IMR-90 (cell line): ENCODE results near the gene ZNF182. TPM values are rescaled to one million over a fixed set of nuclear protein-coding genes. Genes with fewer than 3 reads are reported as not detected.
"Not testable (repeated sequence)": the region's sequence is repeated elsewhere in the genome, so short reads cannot be mapped to it uniquely, and the experiment has no call there.

Experiments used
- ATAC-seq: fragments of 200-7000 bp; cut with Tn5 transposase; 2 replicates; pipeline ENCODE4 v1.9.1; 2020; ENCODE audit warnings: low read depth, mild to moderate bottlenecking, moderate library complexity
- BruUV-seq: library from RNA; stranded (reverse); fragments of 400-500 nt; replicated peaks from 2 replicates; lab custom pipeline; 2021; lab: Mats Ljungman, UMichigan
- CTCF ChIA-PET: fragments of 300-600 bp; formaldehyde crosslinking; extraction: SDS; loops from one replicate; lab custom pipeline; 2021; ENCODE audit warnings: antibody characterized with exemption; lab: Yijun Ruan, JAX
- POLR2A ChIA-PET: fragments of 300-600 bp; sonication (Branson Sonifier 250); formaldehyde crosslinking; loops from one replicate; lab custom pipeline; 2022; ENCODE audit warnings: antibody characterized with exemption; ENCODE audit not compliant: unreplicated experiment; lab: Charles Lee
- DNase-seq: peaks from one replicate; pipeline ENCODE4 v3.0.0; 2013
- H2AFZ ChIP-seq: replicated peaks from 2 replicates; pipeline ENCODE3; 2013; ENCODE audit warnings: low read length, mild to moderate bottlenecking; ENCODE audit not compliant: poor library complexity
- H2AK5ac ChIP-seq: 2 replicates; pipeline ENCODE4 v1.6.1; 2013; ENCODE audit warnings: low read depth, low read length, inconsistent platforms
- H2AK9ac ChIP-seq: replicated peaks from 2 replicates; pipeline ENCODE3; 2013; ENCODE audit warnings: mild to moderate bottlenecking, low read depth, low read length, moderate library complexity; ENCODE audit not compliant: poor library complexity
- H2BK120ac ChIP-seq: 2 replicates; pipeline ENCODE4 v1.6.1; 2013; ENCODE audit warnings: low read depth, low read length, inconsistent platforms
- H2BK15ac ChIP-seq: 3 replicates; pipeline ENCODE4 v1.6.1; 2013; ENCODE audit warnings: low read depth, low read length, inconsistent platforms
- H2BK20ac ChIP-seq: 2 replicates; pipeline ENCODE4 v1.6.1; 2013; ENCODE audit warnings: low read depth, mild to moderate bottlenecking, inconsistent platforms, low read length, moderate library complexity
- H2BK5ac ChIP-seq: 2 replicates; pipeline ENCODE4 v1.6.1; 2013; ENCODE audit warnings: mild to moderate bottlenecking, low read depth, low read length, inconsistent platforms; ENCODE audit not compliant: poor library complexity, severe bottlenecking
- H3K14ac ChIP-seq: replicated peaks from 2 replicates; pipeline ENCODE4 v1.6.1; 2013; ENCODE audit warnings: low read depth, low read length, inconsistent platforms
- H3K18ac ChIP-seq: 2 replicates; pipeline ENCODE4 v1.6.1; 2013; ENCODE audit warnings: low read depth, low read length, control low read depth
- H3K23ac ChIP-seq: 2 replicates; pipeline ENCODE4 v1.6.1; 2013; ENCODE audit warnings: low read depth, low read length, inconsistent platforms
- H3K27ac ChIP-seq: 2 replicates; pipeline ENCODE4 v1.5.1; 2013; ENCODE audit warnings: mild to moderate bottlenecking, control low read depth, low read length; ENCODE audit not compliant: insufficient read depth
- H3K27me3 ChIP-seq: 2 replicates; pipeline ENCODE4 v1.6.1; 2013; ENCODE audit warnings: low read length; ENCODE audit not compliant: control insufficient read depth, insufficient read depth
- H3K36me3 ChIP-seq: 2 replicates; pipeline ENCODE4 v1.6.1; 2013; ENCODE audit warnings: low read length, mixed read lengths; ENCODE audit not compliant: control insufficient read depth, insufficient read depth
- H3K4ac ChIP-seq: 2 replicates; pipeline ENCODE4 v1.6.1; 2013; ENCODE audit warnings: low read depth, low read length, inconsistent platforms
- H3K4me1 ChIP-seq: 2 replicates; pipeline ENCODE4 v1.6.1; 2013; ENCODE audit warnings: low read length, mixed read lengths; ENCODE audit not compliant: control insufficient read depth, insufficient read depth
- H3K4me2 ChIP-seq: 2 replicates; pipeline ENCODE4 v1.6.1; 2013; ENCODE audit warnings: low read depth, mild to moderate bottlenecking, control low read depth, low read length, moderate library complexity
- H3K4me3 ChIP-seq: 2 replicates; pipeline ENCODE4 v1.5.1; 2013; ENCODE audit warnings: low read depth, mild to moderate bottlenecking, control low read depth, low read length, moderate library complexity; ENCODE audit not compliant: insufficient read depth
- H3K56ac ChIP-seq: 2 replicates; pipeline ENCODE4 v1.6.1; 2013; ENCODE audit warnings: low read length, inconsistent platforms; ENCODE audit not compliant: insufficient read depth; ENCODE audit errors: extremely low read depth
- H3K79me1 ChIP-seq, 2 experiments: 2 replicates each; pipeline ENCODE4 v1.6.1; 2013; ENCODE audit warnings: low read length in 2 of 2, inconsistent platforms in 1 of 2, low read depth in 1 of 2
- H3K9ac ChIP-seq: 2 replicates; pipeline ENCODE4 v1.6.1; 2013; ENCODE audit warnings: low read depth, low read length, control low read depth
- H3K9me1 ChIP-seq: 2 replicates; pipeline ENCODE4 v1.6.1; 2013; ENCODE audit warnings: low read length, inconsistent platforms; ENCODE audit not compliant: insufficient read depth
- H3K9me3 ChIP-seq: 2 replicates; pipeline ENCODE4 v1.6.1; 2013; ENCODE audit warnings: low read length; ENCODE audit not compliant: control insufficient read depth, insufficient read depth
- H4K20me1 ChIP-seq: 2 replicates; pipeline ENCODE4 v1.6.1; 2013; ENCODE audit warnings: low read length, inconsistent platforms; ENCODE audit not compliant: insufficient read depth
- H4K5ac ChIP-seq: 2 replicates; pipeline ENCODE4 v1.6.1; 2013; ENCODE audit warnings: mild to moderate bottlenecking, low read depth, low read length, control low read depth
- H4K8ac ChIP-seq, 2 experiments: 2 replicates each; pipeline ENCODE4 v1.6.1; 2013; ENCODE audit warnings: low read depth in 2 of 2, low read length in 2 of 2, control low read depth in 1 of 2, inconsistent platforms in 1 of 2
- H4K91ac ChIP-seq: 2 replicates; pipeline ENCODE4 v1.6.1; 2013; ENCODE audit warnings: low read depth, low read length, inconsistent platforms; ENCODE audit not compliant: insufficient read depth
- MXI1 ChIP-seq: IDR thresholded peaks from 2 replicates; pipeline ENCODE4 v1.6.1; 2012; ENCODE audit warnings: low read depth, mild to moderate bottlenecking, low read length, moderate library complexity, borderline replicate concordance
- WGBS, 2 experiments: methylation state at CpG; one replicate each; pipeline versions ENCODE4 v1.1.5 to v1.1.7; 2013; ENCODE audit warnings: missing lambda C conversion rate in 2 of 2; ENCODE audit not compliant: insufficient read length in 1 of 2; ENCODE audit errors: extremely low coverage in 2 of 2; 5-methylcytosine and 5-hydroxymethylcytosine counted together
- dilution Hi-C: fragments of 300-500 bp; cut with HindIII; formaldehyde crosslinking; loops from one replicate; pipeline ENCODE4 v1.14.3; 2018; ENCODE audit warnings: low sequenced_read_pairs; ENCODE audit not compliant: unreplicated experiment
- in situ Hi-C: fragments of 300-500 bp; cut with MboI; formaldehyde crosslinking; loops from 3 replicates; pipeline ENCODE4 v1.14.3; 2019; ENCODE audit warnings: low sequenced_read_pairs, inconsistent platforms, mixed read lengths
- intact Hi-C: fragments of 100-400 bp; cut with micrococcal nuclease; formaldehyde crosslinking; loops from 2 replicates; pipeline ENCODE4 v1.10.0; 2022
- polyA plus RNA-seq, 3 experiments: library from polyadenylated mRNA; depleted of rRNA; stranded (reverse); fragments of >200 nt; gene quantifications; 2 replicates each; pipeline ENCODE4 v1.2.3, GENCODE V29; 2012; ENCODE audit warnings: low replicate concordance in 1 of 3
- total RNA-seq: library from RNA; depleted of rRNA; stranded (reverse); fragments of >200 nt; gene quantifications from 2 replicates; pipeline ENCODE4 v1.2.3, GENCODE V29; 2012
- TF ChIP-seq, protein P1 (sequence below): conservative IDR thresholded peaks from 2 replicates; pipeline ENCODE4 v1.5.1; 2012; ENCODE audit warnings: mild to moderate bottlenecking, low read depth, low read length, improper control_type of control experiment

The ZNF182 gene
- total and polyA plus RNA-seq, 2 of the 4 experiments (the other 2 are of a cell fraction): 1.7 to 3.0 TPM

DNA sequence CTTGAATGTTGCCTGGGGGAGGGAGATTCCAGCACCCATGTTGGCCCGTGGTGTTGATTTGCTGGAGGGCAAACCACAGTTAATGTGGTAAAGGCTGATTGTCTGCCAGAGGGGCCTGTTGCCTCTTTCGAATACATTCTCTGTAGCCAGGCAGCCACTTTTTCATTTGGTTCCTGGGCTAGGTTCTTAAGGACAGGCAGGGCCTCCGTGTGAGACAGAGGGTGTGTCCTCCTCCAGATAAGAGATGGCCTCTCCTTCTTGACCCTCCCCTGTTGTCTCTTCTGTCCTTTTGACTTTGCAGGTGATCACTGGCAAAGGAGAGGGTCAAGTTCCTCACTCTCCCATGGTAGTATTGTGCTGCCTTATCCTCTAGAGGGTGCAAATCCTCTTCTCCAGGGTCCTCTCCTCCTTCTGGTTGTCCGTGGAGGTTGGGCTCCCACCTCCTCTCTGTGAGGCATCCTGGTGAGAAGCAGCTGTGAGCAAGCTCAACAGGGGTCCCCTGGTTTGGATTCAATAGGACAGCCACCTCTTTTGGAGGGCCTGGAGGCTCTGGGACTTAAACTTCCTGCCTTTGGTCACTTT lies 44.9 kb downstream of the ZNF182 start:
- no CpG with 5 or more reads among the region's 4 CpGs for WGBS, 2 experiments
- BruUV-seq: no TSS peak
- Histone ChIP-seq H3K79me1 (no peaks in the 10 kb centered on the region), H3K9ac (no peak overlapping the region), H4K8ac (no peak overlapping the region), H3K4me1 (no peaks in the 10 kb centered on the region), H2BK15ac (no peak overlapping the region), H3K27ac (no peak overlapping the region), H3K18ac (no peak overlapping the region), H2BK20ac (no peak overlapping the region), H2AFZ (no peak overlapping the region), H3K4me2 (no peak overlapping the region), H2AK9ac (no peak overlapping the region), H4K5ac (no peak overlapping the region), H4K91ac (no peak overlapping the region), H3K9me1 (no peaks in the 10 kb centered on the region), H3K27me3 (no peaks in the 10 kb centered on the region), H2BK120ac (no peak overlapping the region), H2AK5ac (no peak overlapping the region), H3K14ac (no peak overlapping the region), H3K56ac (no peak overlapping the region), H2BK5ac (no peak overlapping the region), H3K9me3 (peaks cover 12% of the 10 kb centered on the region; the same call in 1 of the 2 replicates), H3K4ac (no peak overlapping the region), H3K36me3 (no peaks in the 10 kb centered on the region), H3K23ac (no peak overlapping the region), H3K4me3 (no peak overlapping the region), H4K20me1 (no peaks in the 10 kb centered on the region)
- in situ Hi-C loops: no loop called here
- ATAC-seq: no peak
- no peak for DNase-seq
- ChIA-PET POLR2A (no interaction called here), CTCF (no interaction called here)
- dilution Hi-C loops: no loop called here
- intact Hi-C loops: no loop called here
- TF ChIP-seq, protein P1, sequence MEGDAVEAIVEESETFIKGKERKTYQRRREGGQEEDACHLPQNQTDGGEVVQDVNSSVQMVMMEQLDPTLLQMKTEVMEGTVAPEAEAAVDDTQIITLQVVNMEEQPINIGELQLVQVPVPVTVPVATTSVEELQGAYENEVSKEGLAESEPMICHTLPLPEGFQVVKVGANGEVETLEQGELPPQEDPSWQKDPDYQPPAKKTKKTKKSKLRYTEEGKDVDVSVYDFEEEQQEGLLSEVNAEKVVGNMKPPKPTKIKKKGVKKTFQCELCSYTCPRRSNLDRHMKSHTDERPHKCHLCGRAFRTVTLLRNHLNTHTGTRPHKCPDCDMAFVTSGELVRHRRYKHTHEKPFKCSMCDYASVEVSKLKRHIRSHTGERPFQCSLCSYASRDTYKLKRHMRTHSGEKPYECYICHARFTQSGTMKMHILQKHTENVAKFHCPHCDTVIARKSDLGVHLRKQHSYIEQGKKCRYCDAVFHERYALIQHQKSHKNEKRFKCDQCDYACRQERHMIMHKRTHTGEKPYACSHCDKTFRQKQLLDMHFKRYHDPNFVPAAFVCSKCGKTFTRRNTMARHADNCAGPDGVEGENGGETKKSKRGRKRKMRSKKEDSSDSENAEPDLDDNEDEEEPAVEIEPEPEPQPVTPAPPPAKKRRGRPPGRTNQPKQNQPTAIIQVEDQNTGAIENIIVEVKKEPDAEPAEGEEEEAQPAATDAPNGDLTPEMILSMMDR: 0 out of 2 replicates have a peak, but pooled peaks have one; percentile 8
- no peak for TF ChIP-seq MXI1

DNA sequence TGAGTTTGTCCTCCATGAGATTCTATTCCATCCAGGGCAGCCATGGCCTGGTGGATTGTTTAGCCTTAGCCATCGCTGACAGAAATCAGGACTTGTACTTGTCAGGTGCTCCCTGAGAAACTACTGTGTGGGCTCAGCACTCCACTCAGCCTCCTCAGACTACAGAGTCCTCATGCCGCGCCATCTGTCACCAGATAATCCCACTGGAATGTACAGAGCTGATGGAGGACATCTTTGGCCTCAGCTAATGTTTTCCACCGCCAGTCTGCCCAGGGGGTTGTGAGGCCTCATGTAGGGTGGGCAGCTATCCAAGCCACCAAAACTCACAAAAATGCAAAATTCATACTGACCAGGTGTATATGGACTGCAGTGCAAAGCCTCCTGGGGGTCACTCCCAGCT lies 45.6 kb downstream of the ZNF182 start:
- H2BK120ac ChIP-seq, H3K4me2 ChIP-seq, H2AK9ac ChIP-seq, H3K9me1 ChIP-seq, ATAC-seq, H2AFZ ChIP-seq, BruUV-seq, H3K56ac ChIP-seq, H4K91ac ChIP-seq, H3K36me3 ChIP-seq, H3K79me1 ChIP-seq, CTCF ChIA-PET, H2BK20ac ChIP-seq, H4K5ac ChIP-seq, POLR2A ChIA-PET, H3K27me3 ChIP-seq, intact Hi-C loops, DNase-seq, H3K4me3 ChIP-seq, in situ Hi-C loops, H4K20me1 ChIP-seq, H2AK5ac ChIP-seq, H3K4ac ChIP-seq, H3K9ac ChIP-seq, H2BK5ac ChIP-seq, H3K4me1 ChIP-seq, H3K23ac ChIP-seq, H4K8ac ChIP-seq, H3K14ac ChIP-seq, dilution Hi-C loops, H3K27ac ChIP-seq, H3K18ac ChIP-seq, H2BK15ac ChIP-seq: not testable (repeated sequence)
- H3K9me3 ChIP-seq: peaks cover 12% of the 10 kb centered on the region; the same call in 1 of the 2 replicates
- WGBS, 2 experiments: no CpG with 5 or more reads among the region's 4 CpGs
